HG02970 (cell line): Measurements from ENCODE around the gene CALCA.

Experiments used
- ATAC-seq: cut with Tn5 transposase; IDR thresholded peaks from one replicate; pipeline ENCODE4 v1.9.1; 2021; ENCODE audit warnings: mild to moderate bottlenecking, moderate library complexity, moderate number of reproducible peaks; ENCODE audit not compliant: unreplicated experiment, low FRiP score

CALCA gene

DNA sequence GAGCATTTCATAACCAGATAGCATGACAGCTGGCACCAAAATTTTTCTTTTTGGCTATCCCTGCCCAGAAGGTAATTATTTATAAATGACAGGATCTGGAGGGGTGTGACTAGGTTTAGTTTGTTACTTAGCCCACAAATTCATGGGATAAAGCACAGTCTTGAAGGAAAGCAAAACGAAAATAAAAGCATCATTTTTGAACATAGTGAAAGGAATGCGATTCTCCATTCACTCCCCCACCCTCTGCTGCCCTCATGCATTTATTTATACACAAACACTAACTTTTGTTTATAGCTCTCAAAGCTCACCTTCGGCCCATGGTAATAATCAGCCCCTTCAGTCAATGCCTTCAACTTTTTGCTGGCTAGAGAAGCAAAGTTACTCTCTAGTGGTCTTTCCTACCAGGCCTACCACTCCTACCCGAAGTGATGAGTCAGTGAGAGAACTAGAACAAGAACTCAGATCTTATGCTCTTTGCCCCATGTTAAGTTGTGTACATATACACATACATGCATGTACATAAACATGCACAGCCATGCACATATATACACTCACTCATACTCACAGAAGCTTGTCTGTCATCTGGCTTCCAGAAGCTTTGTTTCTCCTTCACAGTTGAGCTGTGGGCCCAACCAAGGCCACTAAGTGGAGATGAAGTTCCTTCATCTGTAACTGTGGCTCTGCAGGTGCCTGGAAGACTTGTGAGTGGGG, 22.6 kb downstream of the CALCA start:
- no peak for ATAC-seq

DNA sequence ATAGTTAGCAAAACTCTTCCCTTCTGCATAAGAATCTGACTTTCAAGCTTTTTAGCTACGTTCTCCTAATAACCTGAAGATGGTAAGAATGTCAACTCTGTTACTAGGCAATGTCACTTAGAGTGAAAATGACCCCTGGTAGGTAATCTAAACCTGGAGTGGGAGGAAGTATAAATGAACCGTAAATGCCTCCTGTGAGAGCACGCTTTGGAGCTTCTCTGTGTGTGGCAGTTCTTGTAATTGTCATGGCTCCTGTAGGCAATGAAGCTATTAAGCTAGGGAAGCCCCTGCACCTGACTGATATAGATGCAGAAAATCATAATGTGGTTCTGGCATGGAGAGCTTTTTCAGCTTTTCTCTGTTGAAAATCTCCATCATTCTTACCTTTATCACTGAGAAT, 29.4 kb downstream of the CALCA start:
- ATAC-seq: no peak

GRCh38 chr11:14938936-14939335, 33.2 kb downstream of the CALCA start:
- no peak for ATAC-seq

GRCh38 chr11:14934641-14935351, 37.4 kb downstream of the CALCA start:
- ATAC-seq: no peak

DNA sequence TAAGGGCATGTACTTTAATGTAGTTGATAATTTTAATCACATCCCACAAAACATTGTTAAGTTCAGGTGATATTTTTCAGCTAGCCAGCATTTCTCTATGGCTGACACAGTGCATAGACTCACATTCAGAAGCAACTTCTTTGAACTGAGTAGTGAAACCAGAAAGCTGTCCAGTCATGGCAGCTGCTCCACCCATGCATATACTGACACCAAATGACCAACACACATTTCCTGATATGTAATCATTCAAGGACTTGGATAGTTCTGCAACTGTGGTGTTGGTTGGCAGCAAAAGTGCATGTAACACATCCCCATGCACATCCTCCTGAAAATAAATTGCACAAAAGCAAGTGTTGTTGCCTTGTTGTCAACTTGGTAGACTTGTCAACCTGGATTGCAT, 39.7 kb downstream of the CALCA start:
- ATAC-seq: no peak

DNA sequence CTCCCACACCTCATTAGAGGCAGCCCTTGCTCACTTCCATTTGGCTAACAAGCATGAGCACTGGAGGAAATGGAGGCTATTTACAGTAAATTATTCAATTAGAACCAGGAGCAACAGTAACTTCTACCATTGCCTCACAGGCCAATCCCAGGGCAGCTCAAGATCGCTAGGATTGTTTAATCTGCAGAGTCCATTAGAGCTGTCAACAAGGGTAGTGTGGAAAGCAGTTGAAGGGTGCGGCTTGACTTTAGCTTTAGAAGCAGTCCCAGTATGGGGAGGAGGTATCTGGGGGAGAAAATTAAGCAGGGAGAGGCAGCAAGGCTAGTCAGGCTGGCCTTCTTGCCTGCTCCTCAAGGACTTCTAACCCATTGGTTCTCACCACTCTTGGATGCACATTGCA, 41.8 kb downstream of the CALCA start:
- ATAC-seq: no peak

- ATAC-seq: no peak
Measured at GRCh38 chr11:14927146-14927545, 45.0 kb downstream of the CALCA start.

GRCh38 chr11:14924318-14924717, 47.8 kb downstream of the CALCA start:
- no peak for ATAC-seq
